HG02763 (cell line): Measurements from ENCODE around the gene FGFR3.
"Not testable (repeated sequence)": the region's sequence is repeated elsewhere in the genome, so short reads cannot be mapped to it uniquely, and the experiment has no call there.

Source experiments
- ATAC-seq: cut with Tn5 transposase; IDR thresholded peaks from one replicate; pipeline ENCODE4 v1.9.1; 2021; ENCODE audit warnings: mild to moderate bottlenecking, moderate library complexity; ENCODE audit not compliant: unreplicated experiment

Gene FGFR3

GRCh38 chr4:1836650-1837049 lies 43.6 kb downstream of the FGFR3 start:
- no peak for ATAC-seq

DNA sequence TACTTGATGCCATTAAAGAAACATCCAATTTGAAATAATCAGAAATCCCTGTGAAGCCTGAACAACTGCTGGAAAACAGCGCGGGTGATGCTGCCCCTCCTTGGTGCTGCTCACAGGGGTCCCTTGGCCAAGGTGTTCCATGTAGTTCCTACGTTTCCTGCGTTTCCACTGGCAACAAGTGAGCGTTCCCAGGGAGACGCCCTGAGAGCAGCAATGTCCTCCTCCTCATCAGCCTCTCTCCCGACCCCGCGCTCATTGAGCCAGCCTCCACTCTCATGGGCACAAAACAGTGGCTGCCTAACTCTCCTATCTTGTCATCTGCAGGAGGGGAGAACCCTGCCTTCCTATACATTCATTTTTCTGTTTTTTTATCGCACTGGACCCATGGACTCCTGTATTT lies 44.0 kb downstream of the FGFR3 start:
- no peak for ATAC-seq

DNA sequence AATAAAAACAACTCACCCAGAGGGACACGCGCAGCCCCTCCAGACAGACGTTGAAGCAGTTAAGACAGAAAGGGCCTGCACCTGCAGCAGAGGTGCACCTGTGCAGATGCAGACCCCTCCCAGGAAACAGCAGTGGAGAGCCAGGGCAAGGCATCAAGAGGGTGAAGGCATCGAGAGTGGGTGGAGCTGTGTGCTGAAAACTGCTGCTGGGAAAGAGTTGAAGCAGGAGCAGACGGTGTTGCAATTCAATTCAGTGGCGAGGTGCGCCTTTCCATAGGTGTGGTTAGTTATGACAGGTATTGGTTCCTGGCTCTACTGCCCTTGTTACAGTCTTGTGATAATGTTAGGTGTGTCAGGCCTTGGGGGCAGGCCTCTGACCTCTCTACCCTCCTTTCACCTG lies 46.2 kb downstream of the FGFR3 start:
- no peak for ATAC-seq

DNA sequence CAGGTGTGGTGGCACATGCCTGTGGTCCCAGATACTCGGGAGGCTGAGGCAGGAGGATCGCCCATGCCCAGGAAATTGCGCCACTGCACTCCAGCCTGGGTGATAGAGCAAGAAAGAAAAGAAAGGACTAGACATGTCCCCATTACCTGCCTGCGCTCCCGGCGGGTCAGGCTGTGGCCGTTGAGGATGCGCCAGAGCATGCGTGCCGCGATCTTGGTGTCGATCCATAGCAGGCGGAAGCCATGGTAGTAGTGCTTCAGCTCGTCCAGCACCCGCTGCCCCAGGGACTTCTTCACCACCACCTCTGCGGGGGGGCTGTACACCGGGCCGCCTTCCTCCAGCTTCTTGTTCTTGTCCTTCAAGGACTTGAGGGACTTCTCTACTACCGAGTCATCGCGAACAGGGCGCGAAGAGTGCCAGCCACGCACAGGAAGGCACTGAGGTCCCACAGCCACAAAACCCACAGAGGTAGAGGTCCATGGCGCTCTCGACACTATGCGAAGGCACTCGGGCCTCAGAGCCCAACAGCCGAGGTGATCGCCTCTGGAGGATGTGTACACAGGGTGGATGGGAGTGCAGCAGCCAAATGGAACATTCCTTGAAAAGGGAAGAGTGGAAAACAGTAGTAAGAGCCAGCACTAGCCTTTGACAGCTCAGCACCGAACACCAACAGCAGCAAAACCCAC lies 48.3 kb downstream of the FGFR3 start:
- ATAC-seq: no peak

- no peak for ATAC-seq
Observed at GRCh38 chr4:1841887-1842210, 48.8 kb downstream of the FGFR3 start.

DNA sequence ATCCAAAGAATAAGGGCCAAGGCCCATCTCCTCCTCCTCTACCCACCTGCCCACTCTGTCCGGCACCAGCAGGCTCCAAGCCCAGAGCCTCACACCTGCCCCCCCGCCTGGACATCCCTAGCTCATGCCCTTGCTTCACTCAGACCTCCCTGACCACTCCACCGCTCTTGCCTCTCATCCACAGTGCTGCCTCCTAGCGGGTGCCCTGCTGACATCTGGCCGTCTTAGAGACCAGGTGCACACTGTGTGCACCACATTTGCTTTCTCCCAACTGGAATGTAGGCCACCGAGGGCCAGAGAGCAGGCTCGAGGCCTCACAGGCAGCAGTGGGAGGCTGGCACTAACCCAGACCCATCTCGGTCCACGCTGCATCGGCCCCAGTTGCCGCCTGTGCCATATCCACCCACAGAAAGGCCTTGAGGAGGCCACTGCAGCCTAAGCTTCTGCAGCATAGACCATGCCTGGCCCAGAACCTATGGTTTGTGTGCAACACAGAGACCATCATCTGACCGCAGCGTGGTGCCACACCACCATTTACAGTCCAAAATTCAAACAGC lies 49.3 kb downstream of the FGFR3 start:
- ATAC-seq: no peak

DNA sequence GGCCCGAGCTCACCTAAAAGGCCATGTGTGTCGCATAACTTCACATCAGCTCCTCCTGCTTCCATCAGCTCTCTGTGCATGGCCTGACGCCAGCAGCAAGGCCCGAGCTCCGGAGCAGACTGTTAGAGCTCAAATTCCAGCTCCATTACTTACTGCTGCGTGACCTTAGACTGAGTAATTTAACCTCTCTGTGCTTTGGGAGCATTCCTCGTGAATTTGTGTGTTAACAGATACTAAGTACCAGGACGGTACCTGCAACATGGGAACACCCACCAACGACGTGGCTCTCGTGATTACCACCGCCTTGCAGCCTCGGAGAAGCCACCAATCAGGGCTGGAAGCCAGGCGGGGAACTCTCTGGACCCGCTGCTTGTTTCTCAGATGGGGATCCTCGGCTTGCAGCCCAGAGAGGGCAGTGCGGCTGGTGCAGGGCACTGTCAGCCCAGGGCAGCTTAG lies 49.9 kb downstream of the FGFR3 start:
- no peak for ATAC-seq

GRCh38 chr4:1843852-1844251 lies 50.8 kb downstream of the FGFR3 start:
- no peak for ATAC-seq

DNA sequence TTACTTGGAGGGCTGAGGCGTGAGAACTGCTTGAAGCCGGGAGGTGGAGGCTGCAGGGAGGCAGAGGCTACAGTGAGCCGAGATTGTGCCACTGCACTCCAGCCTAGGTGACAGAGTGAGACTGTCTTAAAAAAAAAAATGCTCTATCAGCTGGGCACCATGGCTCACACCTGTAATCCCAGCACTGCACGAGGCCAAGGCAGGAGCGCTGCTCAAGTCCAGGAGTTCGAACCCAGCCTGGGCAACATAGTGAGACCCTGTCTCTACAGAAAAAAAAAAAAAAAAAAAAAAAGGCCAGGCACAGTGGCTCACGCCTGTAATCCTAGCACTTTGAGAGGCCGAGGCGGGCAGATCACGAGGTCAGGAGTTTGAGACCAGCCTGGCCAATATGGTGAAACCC lies 51.5 kb downstream of the FGFR3 start:
- ATAC-seq: not testable (repeated sequence)

GRCh38 chr4:1846580-1846979 lies 53.5 kb downstream of the FGFR3 start:
- no peak for ATAC-seq

DNA sequence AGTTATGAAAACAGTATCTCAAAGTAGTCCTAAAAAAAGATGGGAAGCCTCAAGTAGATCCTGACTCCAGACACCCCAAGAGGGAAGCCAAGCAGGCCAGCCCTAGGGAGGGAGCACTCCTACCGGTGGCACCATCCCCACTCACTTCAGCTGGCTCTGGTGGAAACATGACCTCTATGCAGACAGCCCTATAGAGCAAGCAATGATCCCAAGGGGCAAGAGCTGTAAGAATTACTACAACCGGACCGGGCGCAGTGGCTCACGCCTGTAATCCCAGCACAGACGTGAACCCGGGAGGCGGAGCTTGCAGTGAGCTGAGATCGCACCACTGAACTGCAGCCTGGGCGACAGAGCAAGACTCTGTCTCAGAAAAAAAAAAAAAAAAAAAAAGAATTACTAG lies 57.2 kb downstream of the FGFR3 start:
- ATAC-seq: no peak

DNA sequence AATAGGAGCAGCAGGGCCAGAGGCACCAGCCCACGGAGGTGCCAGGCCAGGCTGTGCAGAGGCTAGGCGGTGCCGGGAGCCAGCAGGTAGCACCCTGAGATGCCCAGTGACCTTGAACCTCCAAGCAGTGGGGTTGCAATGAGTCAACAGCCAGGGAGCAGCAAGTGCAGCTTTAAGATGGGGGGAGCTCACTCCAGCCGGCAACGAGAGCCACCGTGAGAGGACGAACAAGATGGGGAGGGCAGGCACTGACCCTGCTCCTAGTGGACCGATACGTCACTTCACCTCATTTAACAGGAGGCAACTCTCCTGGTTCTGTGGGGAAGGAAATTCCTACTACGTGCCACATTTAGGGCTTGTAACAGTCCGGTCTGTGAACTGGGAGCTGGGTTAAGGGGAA lies 58.1 kb downstream of the FGFR3 start:
- no peak for ATAC-seq

- ATAC-seq: no peak
Observed at GRCh38 chr4:1851575-1852410, 58.7 kb downstream of the FGFR3 start.

DNA sequence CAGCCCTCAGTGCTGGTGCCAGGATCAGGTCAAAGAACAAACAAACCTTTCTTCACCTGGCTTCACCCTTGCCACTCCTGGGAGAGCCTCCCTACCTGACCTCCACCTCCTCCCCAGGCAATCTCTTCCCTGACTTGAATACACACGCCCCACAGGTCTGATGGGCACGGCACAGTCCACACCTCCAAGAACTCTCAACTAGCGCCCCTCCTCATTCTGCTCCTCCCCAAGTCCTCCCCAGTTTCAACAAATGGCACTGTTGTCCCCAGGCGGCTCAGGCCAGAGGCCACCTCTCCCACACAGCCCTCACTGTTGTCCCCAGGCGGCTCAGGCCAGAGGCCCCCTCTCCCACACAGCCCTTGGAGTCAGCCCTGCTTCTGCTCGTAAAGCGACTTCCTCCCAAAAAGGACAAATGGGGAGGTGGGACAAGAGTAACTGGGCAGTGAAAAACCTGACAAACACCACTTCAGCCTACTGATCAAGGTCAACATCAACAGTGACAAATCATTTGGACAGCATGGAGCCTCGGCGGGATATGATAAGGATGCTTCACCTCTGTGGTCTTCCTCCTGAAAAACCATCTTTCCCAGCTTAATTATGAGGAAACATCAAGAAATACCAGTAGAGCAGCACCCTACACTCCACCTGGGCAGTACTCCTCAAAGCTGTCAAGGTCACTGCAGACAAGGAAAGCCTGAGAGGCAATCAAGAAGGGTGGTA lies 60.0 kb downstream of the FGFR3 start:
- ATAC-seq: no peak

DNA sequence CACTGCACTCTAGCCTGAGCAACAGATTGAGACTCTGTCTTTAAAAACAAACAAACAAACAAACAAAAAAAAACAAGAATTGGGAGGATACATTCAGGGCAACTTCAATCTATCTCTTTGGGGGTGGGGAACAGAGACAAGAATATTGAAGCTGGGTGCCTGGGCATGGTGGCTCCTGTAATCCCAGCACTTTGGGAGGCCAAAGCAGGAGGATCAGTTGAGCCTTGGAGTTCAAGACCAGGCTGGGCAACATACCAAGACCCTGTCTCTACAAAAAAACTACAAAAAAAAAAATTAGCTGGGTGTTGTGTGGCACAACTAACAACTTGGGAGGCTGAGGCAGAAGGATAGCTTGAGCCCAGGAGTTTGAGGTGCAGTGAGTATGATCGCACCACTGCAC lies 61.7 kb downstream of the FGFR3 start:
- no peak for ATAC-seq

- ATAC-seq: peak; percentile 10
Observed at GRCh38 chr4:1855333-1856070, 62.4 kb downstream of the FGFR3 start.

GRCh38 chr4:1856071-1856942 lies 63.2 kb downstream of the FGFR3 start, which contains the start of gene LETM1:
LETM1 (minus strand) TSS chr4:1856156; CDS start chr4:1855950, 206 bp downstream.
- ATAC-seq: peak; percentile 88

GRCh38 chr4:1856943-1857699 lies 64.0 kb downstream of the FGFR3 start:
- no peak for ATAC-seq

DNA sequence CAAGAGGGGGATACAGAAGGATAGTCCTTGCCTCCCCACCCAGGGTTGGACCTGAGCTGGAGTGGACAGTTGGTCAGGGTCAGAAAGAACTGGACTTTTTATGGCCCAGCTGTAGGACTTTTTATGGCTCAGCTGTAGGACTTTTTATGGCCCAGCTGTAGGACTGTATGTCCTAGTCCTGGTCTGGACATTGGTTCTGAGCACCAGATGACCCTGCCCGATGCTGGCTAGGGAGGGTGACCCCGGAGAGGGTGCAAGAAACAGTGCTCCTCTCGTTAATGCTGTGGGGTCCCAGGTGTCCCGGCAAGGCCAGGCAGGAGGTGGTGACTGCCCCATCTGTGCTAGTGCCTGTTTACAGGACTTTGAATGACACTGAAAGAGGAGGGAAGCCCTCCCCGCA lies 64.8 kb downstream of the FGFR3 start:
- no peak for ATAC-seq
